HG03060 (cell line): ENCODE data around the gene SLC38A5.

Experiments used
- ATAC-seq: cut with Tn5 transposase; IDR thresholded peaks from one replicate; pipeline ENCODE4 v1.9.1; 2021; ENCODE audit warnings: low read depth, moderate number of reproducible peaks; ENCODE audit not compliant: unreplicated experiment

Gene SLC38A5

GRCh38 chrX:48492293-48492910, 22.3 kb upstream of the SLC38A5 start:
- no peak for ATAC-seq

GRCh38 chrX:48491809-48492208, 21.7 kb upstream of the SLC38A5 start:
- no peak for ATAC-seq

GRCh38 chrX:48490661-48491060, 20.6 kb upstream of the SLC38A5 start:
- no peak for ATAC-seq

GRCh38 chrX:48489892-48490291, 19.8 kb upstream of the SLC38A5 start:
- ATAC-seq, result no peak

GRCh38 chrX:48489296-48489695, 19.2 kb upstream of the SLC38A5 start:
- no peak for ATAC-seq

GRCh38 chrX:48488034-48488433, 18.0 kb upstream of the SLC38A5 start:
- no peak for ATAC-seq

GRCh38 chrX:48487362-48487798, 17.3 kb upstream of the SLC38A5 start:
- no peak for ATAC-seq

GRCh38 chrX:48482526-48482925, 12.5 kb upstream of the SLC38A5 start:
- no peak for ATAC-seq

GRCh38 chrX:48480583-48480982, 10.5 kb upstream of the SLC38A5 start:
- no peak for ATAC-seq

- no peak for ATAC-seq
These were observed 10.1 kb upstream of the SLC38A5 start for GRCh38 chrX:48480142-48480541.

- no peak for ATAC-seq
These were observed 8.7 kb upstream of the SLC38A5 start for GRCh38 chrX:48478806-48479205.

- no peak for ATAC-seq
These were observed 8.1 kb upstream of the SLC38A5 start for GRCh38 chrX:48477960-48478755.

- no peak for ATAC-seq
These were observed 6.9 kb upstream of the SLC38A5 start for GRCh38 chrX:48476919-48477318.

- ATAC-seq, result peak; percentile 89
These were observed 5.9 kb upstream of the SLC38A5 start, which contains the start of gene FTSJ1 for GRCh38 chrX:48475774-48476577. FTSJ1 (plus strand) TSS chrX:48476199; CDS start chrX:48478048, 1,849 bp downstream.

GRCh38 chrX:48475296-48475695, 5.2 kb upstream of the SLC38A5 start:
- ATAC-seq, result no peak

GRCh38 chrX:48474581-48474980, 4.5 kb upstream of the SLC38A5 start:
- no peak for ATAC-seq

GRCh38 chrX:48474127-48474526, 4.1 kb upstream of the SLC38A5 start:
- no peak for ATAC-seq

- ATAC-seq, result no peak
These were observed 3.6 kb upstream of the SLC38A5 start for GRCh38 chrX:48473704-48473990.

GRCh38 chrX:48472851-48473703, 3.0 kb upstream of the SLC38A5 start:
- no peak for ATAC-seq

- no peak for ATAC-seq
These were observed 2.2 kb upstream of the SLC38A5 start for GRCh38 chrX:48472225-48472624.
